HG03280 (cell line): ENCODE results near the gene DCHS2.

Source experiments
- ATAC-seq: cut with Tn5 transposase; IDR thresholded peaks from one replicate; pipeline ENCODE4 v1.9.1; 2021; ENCODE audit warnings: mild to moderate bottlenecking, moderate library complexity; ENCODE audit not compliant: unreplicated experiment

DCHS2 gene

GRCh38 chr4:154491341-154492271, at the start of gene DCHS2:
DCHS2 (minus strand) TSS chr4:154491799; CDS start chr4:154491355, 444 bp downstream.
- ATAC-seq = peak; percentile 50

DNA sequence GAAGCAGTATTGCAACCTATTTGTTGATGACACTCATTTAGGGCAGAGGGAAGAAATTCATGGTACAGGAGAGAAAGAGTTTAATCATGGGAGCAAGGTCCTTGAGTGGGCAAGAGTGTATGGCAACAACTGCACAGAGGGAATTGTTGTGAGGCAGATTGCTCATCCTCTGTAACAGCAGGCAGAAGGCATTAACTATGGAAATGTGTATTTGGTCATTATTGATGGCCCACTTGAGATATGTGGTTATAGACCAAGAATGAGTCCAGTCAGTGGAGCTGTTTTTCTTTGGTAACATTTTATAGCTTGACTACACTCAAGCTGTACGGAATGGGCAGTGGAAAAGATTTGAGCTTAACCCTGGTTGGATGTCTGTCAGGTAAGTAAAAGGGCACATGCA, 42.7 kb upstream of the DCHS2 start:
- no peak for ATAC-seq

DNA sequence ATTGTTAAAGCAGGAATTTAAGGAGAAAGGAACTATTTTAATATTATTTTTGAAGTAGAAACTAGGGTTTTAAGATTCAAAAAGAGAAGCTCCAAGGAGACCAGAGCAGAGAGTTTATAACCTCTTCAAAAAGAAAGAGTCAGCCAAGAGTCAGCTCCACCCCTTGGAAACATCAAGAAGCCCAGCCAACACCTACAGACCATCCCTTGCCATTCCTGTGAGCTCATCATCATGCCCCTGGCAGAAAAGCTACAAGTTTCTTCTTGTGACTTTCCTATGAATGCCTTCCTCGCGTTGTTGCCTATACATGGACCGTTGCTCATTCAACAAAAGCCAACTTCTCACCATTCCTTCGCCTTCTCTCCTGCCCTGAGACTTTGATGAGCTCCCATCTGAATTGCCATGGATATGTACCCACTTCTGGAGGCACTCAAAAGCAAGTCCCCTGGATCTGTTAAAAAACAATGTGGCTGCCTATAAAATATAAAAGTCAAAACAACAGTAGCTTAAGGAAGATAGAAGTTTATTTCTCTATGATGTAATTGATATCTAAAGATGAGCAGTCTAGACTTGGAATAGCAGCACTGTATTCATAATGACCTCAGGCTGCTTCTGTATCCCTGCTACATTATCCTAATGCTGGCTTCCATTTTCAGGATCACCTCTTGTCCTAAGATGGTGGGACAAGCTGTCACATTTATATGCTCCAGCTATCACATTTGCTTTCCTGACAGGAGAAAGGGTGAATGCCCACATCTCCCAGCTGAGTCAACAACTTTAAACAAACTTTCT, 38.3 kb upstream of the DCHS2 start:
- no peak for ATAC-seq

- ATAC-seq = no peak
These were observed 37.3 kb upstream of the DCHS2 start for GRCh38 chr4:154528869-154529268.

GRCh38 chr4:154527308-154527707, 35.7 kb upstream of the DCHS2 start:
- no peak for ATAC-seq

DNA sequence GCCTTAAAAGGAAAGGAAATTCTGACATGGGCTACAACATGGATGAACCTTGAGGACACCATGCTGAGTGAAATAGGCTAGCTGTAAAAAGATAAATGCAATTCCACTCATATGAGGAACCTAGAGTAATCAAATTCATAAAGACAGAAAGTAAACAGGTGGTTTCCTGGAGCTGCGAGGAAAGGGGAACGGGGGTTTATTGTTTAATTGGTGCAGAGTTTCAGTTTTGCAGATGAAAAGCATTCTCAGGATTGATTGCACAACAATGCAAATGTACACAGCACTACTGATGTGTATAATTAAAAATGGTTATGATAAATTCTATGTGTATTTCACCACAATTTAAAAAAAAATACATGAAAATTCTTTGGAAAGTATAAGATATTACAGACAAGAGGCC, 34.6 kb upstream of the DCHS2 start:
- no peak for ATAC-seq

DNA sequence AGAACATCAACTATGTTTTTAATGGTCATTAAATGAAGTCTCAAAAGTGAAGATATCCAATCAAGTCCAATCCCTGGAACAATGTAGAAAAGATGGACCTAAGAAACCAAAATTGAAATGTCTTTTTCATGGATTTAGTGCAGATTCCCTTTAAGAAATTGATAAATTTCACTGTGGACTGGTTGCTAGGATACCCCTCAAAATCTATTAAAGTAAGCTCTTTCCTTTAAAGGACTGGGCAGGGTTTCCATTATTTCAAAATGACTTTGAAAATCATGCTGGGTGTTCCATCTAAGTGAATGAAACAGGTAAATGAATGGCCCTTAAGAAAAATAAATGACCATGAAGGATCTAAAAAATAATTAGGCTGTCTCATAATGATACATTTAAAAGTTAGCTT, 30.0 kb upstream of the DCHS2 start:
- no peak for ATAC-seq

DNA sequence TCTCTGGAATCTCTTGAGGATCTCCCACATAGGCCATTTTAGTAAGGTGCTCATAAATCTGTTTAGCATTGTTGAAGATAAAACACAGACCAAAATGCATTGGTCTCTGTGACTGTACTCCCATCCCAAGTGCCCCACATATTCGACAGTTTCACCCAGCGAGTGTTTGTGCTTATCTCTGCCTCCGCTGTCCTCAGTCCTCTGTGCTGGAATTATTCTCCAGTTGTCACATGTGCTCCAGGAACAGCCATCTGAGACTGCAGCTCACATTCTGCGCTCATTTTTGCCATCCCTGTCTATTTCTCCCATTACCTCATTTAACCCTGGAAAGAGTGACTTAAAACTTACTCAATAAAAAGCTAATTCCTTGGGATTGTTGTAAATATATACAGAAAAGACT, 27.6 kb upstream of the DCHS2 start:
- ATAC-seq = no peak

DNA sequence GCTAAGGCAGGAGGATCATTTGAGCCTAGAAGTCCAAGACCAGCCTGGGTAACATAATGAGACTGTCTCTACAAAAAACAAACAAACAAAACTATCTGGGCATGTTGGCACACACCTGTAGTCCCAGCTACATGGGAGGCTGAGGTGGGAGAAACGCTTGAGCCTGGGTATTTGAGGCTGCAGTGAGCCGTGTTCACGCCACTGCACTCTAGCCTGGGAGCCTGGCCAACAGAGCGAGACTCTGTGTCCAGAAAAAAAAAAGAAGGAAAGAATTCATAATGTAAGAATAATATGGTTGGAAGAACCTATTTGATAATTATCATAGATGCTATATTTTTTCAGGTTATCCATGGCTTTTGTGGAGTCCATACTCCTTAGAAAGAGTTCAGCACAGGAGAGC, 26.0 kb upstream of the DCHS2 start:
- no peak for ATAC-seq

DNA sequence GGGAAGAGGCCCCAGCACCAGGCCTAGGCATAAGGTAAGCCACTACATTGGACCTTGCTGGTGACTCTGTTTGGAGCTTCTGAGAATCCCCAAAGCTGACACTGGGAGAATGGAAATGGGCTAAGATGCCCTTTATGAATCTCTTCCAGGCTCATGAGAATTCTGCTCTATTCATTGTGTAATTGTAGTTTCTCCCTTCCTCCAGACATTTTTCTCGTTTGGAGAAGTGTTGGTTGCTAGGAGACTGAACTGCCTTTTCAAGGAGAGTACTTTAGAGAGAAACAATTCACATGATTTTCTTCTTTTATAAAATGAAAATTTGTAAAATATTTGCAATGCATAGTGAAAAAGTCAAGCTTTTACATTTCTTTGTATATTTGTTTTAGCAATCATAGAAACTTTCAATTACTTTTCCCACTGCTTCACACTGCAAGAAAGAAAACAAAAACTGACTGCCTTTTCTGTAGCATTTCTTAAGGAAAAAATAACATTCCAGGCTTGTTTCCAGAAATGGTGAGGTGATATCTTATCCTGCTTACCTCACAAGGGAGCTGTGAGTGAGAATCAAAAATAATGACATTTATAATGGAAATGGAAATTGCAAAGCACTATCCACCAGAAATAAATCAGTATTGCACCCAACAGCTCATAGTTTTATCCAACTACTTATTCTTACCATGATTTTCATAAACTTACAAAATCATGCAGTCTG, 24.9 kb upstream of the DCHS2 start:
- ATAC-seq = no peak

DNA sequence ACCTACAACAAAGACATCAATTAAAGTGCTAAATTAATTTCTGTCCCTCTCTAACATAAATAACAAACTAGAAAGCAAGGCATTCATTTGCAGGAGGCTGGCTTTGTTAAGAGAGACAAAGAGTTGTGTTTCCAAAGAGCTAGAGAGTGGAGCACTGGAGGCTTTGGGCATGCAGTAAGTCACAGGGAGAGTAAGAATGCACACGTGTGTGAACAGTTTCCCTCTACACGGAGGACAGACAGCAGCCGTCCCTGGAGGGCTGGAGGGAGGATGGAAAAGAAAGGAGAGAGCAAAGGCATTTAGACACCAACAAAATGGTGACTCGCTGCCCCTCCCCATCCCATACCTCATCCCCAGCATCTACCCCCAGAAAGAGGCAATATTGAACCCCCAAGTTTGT, 20.4 kb upstream of the DCHS2 start:
- no peak for ATAC-seq

GRCh38 chr4:154511548-154511947, 19.9 kb upstream of the DCHS2 start:
- no peak for ATAC-seq

- no peak for ATAC-seq
These were observed 15.6 kb upstream of the DCHS2 start for GRCh38 chr4:154507156-154507555.

DNA sequence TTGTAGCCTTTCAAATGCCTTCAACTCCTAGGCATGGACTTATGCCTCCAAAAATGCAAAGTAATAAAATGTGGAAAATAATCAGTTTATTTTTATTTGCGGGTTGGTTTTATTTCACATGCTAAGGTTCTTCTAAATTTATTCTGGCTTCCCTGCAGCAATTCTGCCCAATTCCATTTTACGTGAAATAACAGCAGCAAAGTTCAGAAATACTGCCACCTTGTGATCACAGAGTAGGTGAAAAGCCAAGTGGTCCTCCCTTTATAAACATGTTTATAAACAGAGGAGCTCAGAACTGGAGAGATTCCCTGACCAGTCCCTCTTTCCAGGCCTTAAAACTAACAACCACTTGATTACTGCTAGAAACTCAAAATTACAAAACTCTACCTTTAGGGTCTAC, 14.7 kb upstream of the DCHS2 start:
- no peak for ATAC-seq

GRCh38 chr4:154503598-154503997, 12.0 kb upstream of the DCHS2 start:
- ATAC-seq = no peak

DNA sequence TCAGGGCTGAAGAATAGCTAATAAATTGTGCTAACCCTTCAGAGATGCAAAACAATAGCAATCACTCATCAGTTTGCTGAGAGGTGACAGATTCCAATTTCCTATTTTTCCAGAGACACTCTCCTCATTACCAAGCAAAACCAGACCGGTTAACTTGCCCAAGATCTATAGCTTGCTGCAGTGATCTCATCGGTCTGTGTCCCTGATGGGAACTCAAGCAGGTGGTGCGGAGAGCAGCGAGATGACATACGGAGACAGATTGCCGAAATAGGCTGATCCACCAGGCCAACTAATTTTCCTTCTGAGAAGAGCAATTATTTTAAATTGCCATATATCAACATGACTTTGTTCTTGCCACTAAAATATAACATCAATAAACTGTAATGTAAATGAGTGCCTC, 10.5 kb upstream of the DCHS2 start:
- ATAC-seq = no peak

DNA sequence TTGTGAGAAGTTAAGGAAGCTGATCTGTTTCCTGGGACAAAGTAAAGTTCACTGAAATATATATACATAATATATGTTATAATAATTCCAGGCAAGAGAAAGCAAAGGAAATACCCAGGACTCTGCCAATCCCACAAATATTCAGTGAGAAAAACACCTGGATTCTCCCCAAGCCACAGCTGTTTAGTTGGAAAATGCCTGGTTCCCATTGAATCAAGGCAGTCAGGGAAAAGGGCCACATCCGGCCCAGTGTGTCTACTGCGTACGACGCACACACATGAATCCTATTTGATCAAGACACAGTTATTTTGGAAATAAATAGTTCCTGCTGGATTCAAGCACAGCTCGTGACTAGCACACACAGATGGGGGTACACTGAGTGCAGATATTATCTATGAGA, 6.3 kb upstream of the DCHS2 start:
- no peak for ATAC-seq

GRCh38 chr4:154495867-154496266, 4.3 kb upstream of the DCHS2 start:
- no peak for ATAC-seq

DNA sequence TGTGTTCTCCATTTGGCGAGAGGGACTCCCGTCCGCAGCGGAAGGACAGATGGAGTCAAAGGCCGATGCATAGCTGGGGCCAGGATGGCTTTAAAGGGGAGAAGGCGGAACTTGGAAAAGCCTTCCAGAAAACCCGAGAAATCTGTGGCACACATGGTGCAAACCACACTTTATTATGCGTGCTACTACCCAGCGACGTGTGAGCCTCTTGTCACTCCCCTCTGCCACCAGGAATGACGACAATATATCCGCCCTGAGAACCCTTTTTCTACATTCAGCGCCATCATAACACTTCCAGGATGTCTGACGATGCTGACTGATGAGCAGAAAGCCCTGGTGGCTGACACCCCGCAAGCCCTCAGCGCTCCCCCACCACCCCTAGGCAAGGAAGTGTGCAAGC, 689 bp upstream of the DCHS2 start:
- peak; percentile 5 for ATAC-seq

DNA sequence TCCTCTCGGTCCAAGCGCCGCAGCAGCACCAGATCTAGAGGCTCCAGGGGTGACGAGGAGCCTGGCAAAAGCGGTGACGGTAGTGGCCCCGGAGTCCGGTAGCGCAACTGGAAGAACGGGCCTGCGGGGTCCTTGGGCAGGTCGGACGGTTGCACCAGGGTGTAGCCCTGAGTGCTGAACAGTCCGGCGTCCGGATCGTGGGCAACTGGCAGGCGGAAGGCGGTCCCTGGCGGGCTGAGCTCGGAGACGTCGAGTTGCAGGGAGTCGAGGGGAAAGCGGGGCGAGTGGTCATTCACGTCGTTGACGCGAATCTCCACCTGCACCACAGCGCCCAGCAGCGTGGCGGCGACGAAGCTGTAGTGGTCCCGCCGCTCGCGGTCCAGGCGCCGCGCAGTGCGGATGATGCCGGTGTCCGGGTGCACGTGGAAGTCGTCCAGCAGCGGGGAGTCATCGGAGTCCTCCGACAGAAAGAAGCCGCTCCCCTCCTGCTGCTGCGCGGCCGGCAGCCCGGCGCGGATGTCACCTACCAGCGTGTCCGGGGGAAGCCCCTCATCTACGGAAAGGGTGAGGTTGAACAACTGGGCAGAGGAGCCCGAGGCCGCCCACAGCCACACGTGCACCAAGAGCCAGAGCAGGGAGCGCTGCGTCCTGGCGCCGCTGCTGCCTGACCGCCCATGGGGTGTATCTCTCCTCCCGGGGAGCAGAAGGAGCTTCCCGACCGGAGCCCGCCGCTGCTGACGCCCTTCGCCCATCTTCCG, 837 bp downstream of the DCHS2 start:
- no peak for ATAC-seq

- no peak for ATAC-seq
These were observed 1.4 kb downstream of the DCHS2 start for GRCh38 chr4:154490234-154490582.
